Transverse colon (tissue), 4 donors: ENCODE measurements around the gene SWAP70.

Source experiments
- EP300 ChIP-seq: sonication (generic); formaldehyde crosslinking; IDR thresholded peaks from one replicate; pipeline ENCODE4 v1.6.1; 2017; ENCODE audit warnings: antibody characterized with exemption, low read depth
- POLR2A ChIP-seq: fragments of 450-650 bp; IDR thresholded peaks from one replicate; pipeline ENCODE4 v1.6.1; 2016; ENCODE audit warnings: antibody characterized with exemption, mild to moderate bottlenecking, moderate library complexity
- POLR2AphosphoS5 ChIP-seq, 3 donors: sonication (generic); formaldehyde crosslinking; IDR thresholded peaks; one replicate each; pipeline ENCODE4 v1.6.1; 2016; ENCODE audit warnings: antibody characterized with exemption in 3 of 3
- TF ChIP-seq, protein P1 (sequence below), 5 experiments: fragments of 200-600 bp in 3 of 5; fragments of 450-650 bp in 2 of 5; sonication (generic) in 3 of 5; IDR thresholded peaks; 1 replicate in 2 of 5; 2 replicates in 3 of 5; pipeline ENCODE4 v1.5.1; 2016 to 2017; ENCODE audit warnings: antibody characterized with exemption in 5 of 5, inconsistent platforms in 3 of 5, mild to moderate bottlenecking in 2 of 5, moderate library complexity in 1 of 5

DNA sequence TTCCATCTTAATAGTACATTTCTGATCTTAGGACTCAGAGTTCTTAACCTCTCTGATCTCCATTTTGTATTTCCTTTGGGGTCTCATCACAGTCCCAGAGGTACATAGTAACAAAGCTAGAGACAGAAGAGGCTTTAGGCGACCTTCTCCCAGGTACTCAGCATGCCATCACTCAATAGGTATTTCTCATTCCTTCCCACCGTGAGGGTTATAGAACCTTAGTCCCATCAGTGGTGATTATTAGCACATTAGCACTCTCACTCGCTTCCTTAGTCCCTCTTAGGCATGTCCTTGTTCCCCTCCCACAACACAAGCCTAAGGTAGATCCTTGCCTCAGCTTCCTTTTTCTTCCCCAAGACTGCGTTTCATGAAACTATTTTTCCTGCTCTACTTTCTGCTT lies 14.7 kb downstream of the SWAP70 start:
- TF ChIP-seq POLR2A (no peak), POLR2AphosphoS5 (IDR thresholded peaks at IDR 0.05) (no peak), EP300 (no peak)
- TF ChIP-seq, protein P1, sequence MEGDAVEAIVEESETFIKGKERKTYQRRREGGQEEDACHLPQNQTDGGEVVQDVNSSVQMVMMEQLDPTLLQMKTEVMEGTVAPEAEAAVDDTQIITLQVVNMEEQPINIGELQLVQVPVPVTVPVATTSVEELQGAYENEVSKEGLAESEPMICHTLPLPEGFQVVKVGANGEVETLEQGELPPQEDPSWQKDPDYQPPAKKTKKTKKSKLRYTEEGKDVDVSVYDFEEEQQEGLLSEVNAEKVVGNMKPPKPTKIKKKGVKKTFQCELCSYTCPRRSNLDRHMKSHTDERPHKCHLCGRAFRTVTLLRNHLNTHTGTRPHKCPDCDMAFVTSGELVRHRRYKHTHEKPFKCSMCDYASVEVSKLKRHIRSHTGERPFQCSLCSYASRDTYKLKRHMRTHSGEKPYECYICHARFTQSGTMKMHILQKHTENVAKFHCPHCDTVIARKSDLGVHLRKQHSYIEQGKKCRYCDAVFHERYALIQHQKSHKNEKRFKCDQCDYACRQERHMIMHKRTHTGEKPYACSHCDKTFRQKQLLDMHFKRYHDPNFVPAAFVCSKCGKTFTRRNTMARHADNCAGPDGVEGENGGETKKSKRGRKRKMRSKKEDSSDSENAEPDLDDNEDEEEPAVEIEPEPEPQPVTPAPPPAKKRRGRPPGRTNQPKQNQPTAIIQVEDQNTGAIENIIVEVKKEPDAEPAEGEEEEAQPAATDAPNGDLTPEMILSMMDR (IDR thresholded peaks at IDR 0.05) = no peak
